Melanocyte of skin (primary cell): ENCODE results near the gene PIM1. TPM values are rescaled to one million over a fixed set of nuclear protein-coding genes. Genes with fewer than 3 reads are reported as not detected.

Source experiments
- total RNA-seq, 2 donors: library from RNA; depleted of rRNA; stranded (reverse); fragments of >200 nt; gene quantifications; 2 replicates each; pipeline ENCODE4 v1.2.3, GENCODE V29; 2012

Gene PIM1
- 1 to 10 TPM; 2.4 to 3.0 TPM for total RNA-seq

DNA sequence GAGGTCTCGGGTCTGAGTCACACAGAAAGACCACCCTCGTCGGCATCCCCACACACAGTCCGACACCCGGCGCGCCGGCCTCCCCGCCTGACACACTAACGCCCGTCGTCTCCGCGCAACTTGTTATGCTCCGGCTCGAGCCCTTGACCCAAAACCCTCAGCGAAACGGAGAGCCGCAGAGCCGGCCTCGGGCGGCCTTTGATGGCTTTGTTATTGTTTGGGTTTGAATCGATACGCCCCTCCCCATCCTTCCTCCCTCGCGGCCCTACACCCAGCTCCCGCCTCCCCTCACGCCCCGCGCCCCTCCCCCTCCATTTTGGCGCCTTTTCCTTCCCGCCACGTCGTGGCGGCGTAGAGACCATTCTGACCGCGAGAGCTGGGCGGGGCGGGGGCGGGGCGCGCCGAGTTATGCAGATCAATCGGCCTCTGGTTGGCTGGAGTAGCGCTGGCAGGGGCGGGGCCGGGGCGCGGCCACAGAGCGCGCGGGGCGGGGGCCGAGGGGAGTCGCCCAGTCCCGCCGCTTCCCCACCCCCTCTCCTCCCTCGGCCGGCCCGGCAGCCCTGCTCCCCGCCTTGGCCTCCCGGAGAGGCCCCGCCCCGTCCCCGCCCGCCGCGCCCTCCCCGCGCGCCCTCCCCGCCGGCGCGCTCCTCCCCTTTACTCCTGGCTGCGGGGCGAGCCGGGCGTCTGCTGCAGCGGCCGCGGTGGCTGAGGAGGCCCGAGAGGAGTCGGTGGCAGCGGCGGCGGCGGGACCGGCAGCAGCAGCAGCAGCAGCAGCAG lies at the start of gene PIM1:
PIM1 (plus strand) TSS at position 657 of the 777 bp plus-strand sequence. CDS start 424 bp downstream, outside the sequence.

Other genes with a start within 250 kb of the PIM1 start
- gene PI16, start 215.4 kb upstream of the PIM1 start, total RNA-seq, result not detected
- 100 to 1,000 TPM; 164 to 167 TPM for gene MTCH1, start 184.0 kb upstream of the PIM1 start, total RNA-seq
- under 1 TPM in 1 of 2 donors, not detected in 1; under 0.01 TPM for gene FGD2, start 164.5 kb upstream of the PIM1 start, total RNA-seq
- gene TBC1D22B, start 87.6 kb downstream of the PIM1 start, total RNA-seq, result 1 to 10 TPM; 9.7 to 10.0 TPM
- 1 to 10 TPM in 1 of 2 donors, under 1 TPM in 1; 0.33 to 2.4 TPM for gene TMEM217, start 88.0 kb downstream of the PIM1 start, total RNA-seq
- 10 to 100 TPM; 18.9 to 24.6 TPM for gene RNF8, start 183.8 kb downstream of the PIM1 start, total RNA-seq